ENCODE measurements around the gene ABCA8.

Gene ABCA8

GRCh38 chr17:68835071-68835470, 120.1 kb downstream of the ABCA8 start:
- Histone ChIP-seq H3K9me3 (no peaks in the 10 kb centered on the region), H3K27me3 (no peaks in the 10 kb centered on the region), H3K27ac (no peak overlapping the region), H3K4me3 (ENCODE audit: low read depth in 1 of 2, low read length in 1 of 2) (no peak overlapping the region), H3K36me3 (no peaks in the 10 kb centered on the region), H3K4me1 (ENCODE audit: control insufficient read depth in 1 of 2, insufficient read depth in 1 of 2, low read depth in 1 of 2, low read length in 1 of 2) (no peaks in the 10 kb centered on the region)
- TF ChIP-seq CTCF (IDR thresholded peaks at IDR 0.05), result no peak

- H3K9me3 ChIP-seq, result no peaks in the 10 kb centered on the region
- TF ChIP-seq CTCF (IDR thresholded peaks at IDR 0.05), result no peak
- no peak overlapping the region for H3K27ac ChIP-seq
- no peak overlapping the region for H3K4me3 ChIP-seq (ENCODE audit: low read depth in 1 of 2, low read length in 1 of 2)
- no peaks in the 10 kb centered on the region for H3K36me3 ChIP-seq
- H3K27me3 ChIP-seq, result no peaks in the 10 kb centered on the region
- no peaks in the 10 kb centered on the region for H3K4me1 ChIP-seq (ENCODE audit: control insufficient read depth in 1 of 2, insufficient read depth in 1 of 2, low read depth in 1 of 2, low read length in 1 of 2)
These were observed 120.8 kb downstream of the ABCA8 start for GRCh38 chr17:68834328-68834836.

- no peak for TF ChIP-seq CTCF (IDR thresholded peaks at IDR 0.05)
- Histone ChIP-seq H3K27me3 (no peaks in the 10 kb centered on the region), H3K36me3 (no peaks in the 10 kb centered on the region), H3K27ac (no peak overlapping the region), H3K9me3 (no peaks in the 10 kb centered on the region), H3K4me1 (ENCODE audit: control insufficient read depth in 1 of 2, insufficient read depth in 1 of 2, low read depth in 1 of 2, low read length in 1 of 2) (no peaks in the 10 kb centered on the region), H3K4me3 (ENCODE audit: low read depth in 1 of 2, low read length in 1 of 2) (no peak overlapping the region)
These were observed 122.9 kb downstream of the ABCA8 start for GRCh38 chr17:68832109-68832802.

GRCh38 chr17:68831170-68831569, 124.0 kb downstream of the ABCA8 start:
- Histone ChIP-seq H3K4me1 (ENCODE audit: control insufficient read depth in 1 of 2, insufficient read depth in 1 of 2, low read depth in 1 of 2, low read length in 1 of 2) (no peaks in the 10 kb centered on the region), H3K36me3 (no peaks in the 10 kb centered on the region), H3K27me3 (no peaks in the 10 kb centered on the region), H3K4me3 (ENCODE audit: low read depth in 1 of 2, low read length in 1 of 2) (no peak overlapping the region), H3K27ac (no peak overlapping the region), H3K9me3 (no peaks in the 10 kb centered on the region)
- TF ChIP-seq CTCF (IDR thresholded peaks at IDR 0.05), result no peak

- no peak overlapping the region for H3K27ac ChIP-seq
- no peaks in the 10 kb centered on the region for H3K27me3 ChIP-seq
- H3K9me3 ChIP-seq, result no peaks in the 10 kb centered on the region
- no peaks in the 10 kb centered on the region for H3K4me1 ChIP-seq (ENCODE audit: control insufficient read depth in 1 of 2, insufficient read depth in 1 of 2, low read depth in 1 of 2, low read length in 1 of 2)
- no peak for TF ChIP-seq CTCF (IDR thresholded peaks at IDR 0.05)
- no peak overlapping the region for H3K4me3 ChIP-seq (ENCODE audit: low read depth in 1 of 2, low read length in 1 of 2)
- H3K36me3 ChIP-seq, result no peaks in the 10 kb centered on the region
These were observed 124.9 kb downstream of the ABCA8 start for GRCh38 chr17:68830313-68830712.

Measured in neutrophil (primary cell).